GM03348 (cell line): Measurements from ENCODE around the gene CALU.

Experiments used
- DNase-seq: peaks from one replicate; pipeline ENCODE4 v3.0.0; 2012; ENCODE audit warnings: low spot score

The CALU gene

DNA sequence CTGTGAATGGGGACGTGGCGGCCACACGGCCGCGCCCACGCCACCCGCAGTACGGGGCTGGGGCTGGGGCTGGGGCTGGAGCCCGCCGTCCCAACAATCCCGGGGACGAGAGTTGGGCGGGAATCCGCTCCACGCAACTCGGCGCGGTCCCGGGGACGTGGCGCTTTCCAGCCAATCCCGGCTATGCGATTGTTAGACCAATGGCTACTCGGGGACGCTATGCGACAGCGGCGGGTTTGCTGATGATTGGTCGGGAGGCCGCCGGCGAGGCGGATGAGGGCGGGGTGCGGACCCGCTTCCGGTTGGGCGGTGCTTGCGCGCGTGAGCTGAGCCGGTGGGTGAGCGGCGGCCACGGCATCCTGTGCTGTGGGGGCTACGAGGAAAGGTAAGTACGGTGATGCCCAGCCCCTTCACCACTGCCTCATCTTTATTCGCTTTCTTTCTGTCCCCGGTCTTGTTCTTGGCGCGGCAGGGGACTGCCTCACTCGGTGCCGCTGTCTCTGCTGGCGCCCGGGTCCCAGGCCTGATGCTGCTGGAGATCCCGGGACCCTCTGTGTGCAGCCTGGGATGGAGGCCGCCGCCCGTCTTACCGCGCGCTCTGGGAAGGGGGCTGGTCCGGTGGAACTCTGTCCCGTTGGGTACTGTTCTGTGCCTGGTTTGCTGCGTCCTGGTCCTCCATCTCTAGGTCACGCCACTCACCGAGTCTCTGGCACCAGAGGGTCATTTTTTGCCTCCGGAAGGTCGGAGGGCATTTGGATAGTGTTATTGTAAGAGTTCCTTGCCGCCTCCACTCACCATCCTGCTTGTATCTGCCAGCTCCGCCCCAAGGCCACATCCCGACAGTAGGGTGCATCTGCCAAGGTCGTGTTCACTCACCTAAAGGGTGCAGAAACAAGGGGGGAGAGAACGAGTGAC is at the start of gene CALU:
Gene CALU (plus strand): TSS at position 312 of the 915 bp plus-strand sequence. CDS start 9,225 bp downstream, outside the sequence.
- DNase-seq = peak; percentile 99

GRCh38 chr7:128691227-128691626 is 47.9 kb upstream of the CALU start:
- no peak for DNase-seq

- no peak for DNase-seq
Observed at GRCh38 chr7:128692623-128693270, 46.4 kb upstream of the CALU start.

DNA sequence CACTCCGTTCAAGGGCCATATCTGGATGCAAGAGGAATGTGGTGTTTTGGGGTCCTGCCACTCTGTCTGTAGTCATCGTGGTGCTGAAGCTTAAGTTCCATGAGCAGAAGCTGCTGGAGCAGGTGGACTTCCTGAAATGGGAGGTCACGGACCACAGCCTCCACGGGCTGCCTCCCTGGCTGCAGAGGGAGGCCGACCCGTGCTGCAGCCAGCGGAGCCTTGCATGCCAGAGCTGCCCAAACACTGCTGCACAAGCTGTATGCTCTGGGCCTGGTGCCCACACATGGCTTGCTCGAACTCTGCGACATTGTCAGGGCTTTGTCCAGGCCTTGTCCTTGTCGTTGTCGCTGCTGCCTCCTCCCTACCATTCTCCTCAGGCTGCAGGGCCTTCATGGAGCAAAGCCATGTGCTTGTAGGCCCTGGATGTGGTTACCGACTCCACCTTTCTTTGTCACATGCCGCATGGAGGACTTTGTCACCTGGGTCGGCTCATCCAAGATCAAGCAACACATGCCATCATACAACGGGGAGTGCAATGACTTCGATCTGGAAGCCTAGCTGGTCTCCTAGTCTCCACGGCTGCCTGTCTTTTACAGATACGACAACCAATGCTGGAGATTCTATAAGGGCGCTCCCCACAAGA is 45.7 kb upstream of the CALU start:
- no peak for DNase-seq

DNA sequence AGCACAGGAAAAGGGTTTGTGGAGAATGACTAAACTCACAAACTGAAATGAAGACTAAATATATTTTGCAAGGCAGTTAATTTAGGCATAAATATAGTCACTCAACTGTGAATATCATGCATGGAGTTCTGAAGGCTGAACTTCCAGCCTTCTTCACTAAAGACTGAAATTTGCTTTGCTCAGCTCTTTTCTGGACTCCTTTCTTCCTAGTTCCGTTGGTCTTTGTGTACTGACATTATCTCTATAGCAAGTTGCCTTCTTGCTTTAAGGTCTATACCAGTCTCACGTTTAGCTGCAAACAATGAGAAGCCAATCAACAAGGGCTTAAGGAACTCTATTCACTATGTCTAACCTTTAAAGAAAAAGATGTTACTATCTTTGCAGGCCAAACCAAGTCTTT is 44.4 kb upstream of the CALU start:
- DNase-seq = no peak

GRCh38 chr7:128697302-128697905 is 41.8 kb upstream of the CALU start:
- DNase-seq = peak; percentile 85

GRCh38 chr7:128699196-128699712 is 39.9 kb upstream of the CALU start:
- no peak for DNase-seq

- no peak for DNase-seq
Observed at GRCh38 chr7:128699895-128700294, 39.3 kb upstream of the CALU start.

DNA sequence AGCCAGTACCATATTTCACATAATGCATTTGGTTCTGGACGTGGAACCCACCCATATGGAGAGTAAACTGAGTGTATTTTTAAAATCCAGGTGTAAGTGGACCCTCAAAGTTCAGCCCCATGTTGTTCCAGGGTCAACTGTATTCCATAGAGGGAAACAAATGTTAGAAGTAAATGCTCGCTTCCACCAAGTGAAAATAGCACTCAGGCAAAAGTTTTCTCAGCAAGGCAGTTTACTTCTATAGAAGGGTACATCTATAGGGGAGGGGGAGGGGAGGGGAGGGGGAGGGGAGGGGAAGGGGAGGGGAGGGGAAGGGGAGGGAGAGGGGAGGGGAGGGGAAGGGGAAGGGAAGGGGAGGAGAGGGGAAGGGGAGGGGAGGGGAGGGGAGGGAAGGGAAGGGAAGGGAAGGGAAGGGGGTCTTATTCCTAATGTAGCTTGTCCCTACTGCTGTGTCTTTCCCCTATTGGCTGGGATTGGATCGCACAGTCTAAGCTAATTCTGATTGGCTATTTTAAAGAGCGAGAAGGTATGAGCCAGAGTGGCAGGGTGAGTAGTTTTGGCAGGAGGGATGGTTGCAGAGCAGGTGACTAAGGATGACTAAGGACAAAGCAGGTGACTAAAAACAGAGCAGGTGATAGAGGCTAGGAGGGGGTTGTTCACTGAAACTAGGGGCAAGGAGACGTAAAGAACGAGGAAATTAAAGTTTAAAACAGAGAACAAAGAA is 37.9 kb upstream of the CALU start:
- DNase-seq = no peak

DNA sequence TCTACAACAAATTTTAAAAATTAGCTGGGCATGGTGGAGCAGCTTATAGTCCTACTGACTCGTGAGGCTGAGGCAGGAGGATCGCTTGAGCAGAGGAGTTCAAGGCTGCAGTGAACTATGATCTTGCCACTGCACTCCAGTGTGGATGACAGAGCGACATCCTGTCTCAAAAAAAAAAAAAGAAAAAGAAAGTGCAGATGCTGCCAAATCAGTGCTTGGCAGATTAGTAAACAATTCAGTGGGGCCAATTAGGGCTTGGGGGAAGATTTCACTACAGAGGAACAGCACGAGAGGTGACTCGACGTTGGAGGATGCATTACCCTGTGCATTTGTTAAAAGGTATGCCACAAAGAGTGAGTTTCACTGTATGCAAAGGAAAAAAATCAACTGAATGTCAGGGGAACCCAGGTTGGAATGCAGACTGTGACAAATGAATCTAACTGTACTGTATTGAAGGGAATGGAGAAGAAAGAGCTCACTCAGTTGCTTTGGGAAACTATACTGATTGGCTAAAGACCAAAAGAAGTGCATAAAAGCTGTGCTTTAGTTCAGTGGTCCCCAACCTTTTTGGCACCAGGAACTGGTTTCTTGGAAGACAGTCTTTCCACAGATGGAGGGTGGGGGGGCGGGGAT is 35.4 kb upstream of the CALU start:
- DNase-seq = no peak

GRCh38 chr7:128705891-128706333 is 33.2 kb upstream of the CALU start:
- DNase-seq = peak; percentile 31

DNA sequence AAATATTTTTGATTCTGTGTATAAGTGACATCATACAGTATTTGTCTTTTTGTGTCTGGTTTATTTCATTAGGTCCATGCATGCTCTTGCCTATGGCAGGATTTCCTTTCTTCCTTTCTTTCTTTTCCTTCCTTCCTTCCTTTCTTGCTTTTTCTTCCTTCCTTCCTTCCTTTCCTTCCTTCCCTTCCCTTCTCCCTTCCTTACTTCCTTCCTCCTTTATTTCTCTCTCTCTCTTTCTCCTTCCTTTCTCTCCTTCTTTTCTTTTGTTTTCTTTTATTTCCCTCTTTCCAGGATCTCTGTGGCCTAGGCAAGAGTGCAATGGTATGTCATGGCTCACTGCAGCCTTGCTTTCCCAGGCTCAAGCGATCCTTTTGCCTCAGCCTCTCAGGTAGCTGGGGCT is 31.4 kb upstream of the CALU start:
- DNase-seq = no peak

DNA sequence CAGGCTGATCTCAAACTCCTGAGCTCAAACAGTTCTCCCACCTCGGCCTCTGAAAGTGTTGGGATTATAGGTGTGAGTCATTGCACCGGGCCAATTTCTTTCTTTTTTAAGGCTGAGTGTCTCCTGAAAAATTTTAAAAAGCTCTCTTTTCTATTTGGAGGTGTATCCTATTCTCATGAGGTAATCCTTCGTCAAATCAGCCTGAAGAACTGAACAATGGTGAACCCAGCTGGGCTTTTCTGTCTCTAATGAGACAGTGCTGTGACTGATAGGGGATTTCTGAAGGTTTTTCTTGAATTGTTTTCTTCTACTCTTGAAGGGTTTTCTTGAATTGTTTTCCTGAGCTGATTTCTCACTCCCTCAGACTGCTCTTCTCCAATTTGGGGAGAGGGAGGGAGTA is 30.9 kb upstream of the CALU start:
- no peak for DNase-seq

GRCh38 chr7:128708824-128709223 is 30.3 kb upstream of the CALU start:
- no peak for DNase-seq

GRCh38 chr7:128710481-128710880 is 28.7 kb upstream of the CALU start:
- no peak for DNase-seq

- DNase-seq = no peak
Observed at GRCh38 chr7:128713794-128714193, 25.4 kb upstream of the CALU start.

DNA sequence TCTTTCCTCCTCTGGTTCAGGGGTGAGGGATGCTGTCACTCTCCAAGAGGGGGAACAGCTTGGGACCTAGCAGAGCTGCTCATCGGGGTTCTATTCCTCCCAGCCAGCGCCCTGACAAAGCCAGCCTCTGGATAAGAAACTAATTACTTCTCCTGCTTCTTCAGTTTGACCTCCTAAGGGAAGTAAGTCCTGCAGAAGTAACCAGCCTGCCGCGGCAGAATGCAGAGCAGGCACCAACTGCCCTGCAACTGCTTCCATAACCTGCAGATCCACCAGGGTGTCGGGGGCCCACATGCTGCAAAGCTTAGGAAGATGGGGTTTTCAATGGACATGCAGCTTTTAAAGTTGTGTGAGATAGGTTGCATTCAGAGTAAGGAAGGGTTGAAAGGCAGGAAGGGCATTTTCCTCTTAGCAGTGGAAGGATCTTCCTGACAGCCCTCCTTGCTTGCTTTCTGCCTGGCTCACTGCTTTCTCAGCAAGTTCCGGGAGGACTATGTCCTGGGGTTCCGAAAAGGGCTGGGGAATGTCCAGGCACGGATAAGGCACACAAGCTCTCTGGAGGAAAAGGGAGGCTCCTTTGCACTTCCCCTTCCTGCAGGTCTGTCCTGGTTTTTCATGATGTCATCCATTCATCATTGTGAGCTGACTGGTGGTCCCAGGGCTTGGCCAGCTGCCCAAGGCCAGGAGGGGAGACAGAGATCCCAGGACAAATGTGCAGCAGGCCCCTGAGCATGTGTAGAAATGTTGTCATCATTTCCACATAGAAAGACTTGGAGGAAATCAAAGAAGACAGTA is 24.3 kb upstream of the CALU start:
- DNase-seq = no peak

DNA sequence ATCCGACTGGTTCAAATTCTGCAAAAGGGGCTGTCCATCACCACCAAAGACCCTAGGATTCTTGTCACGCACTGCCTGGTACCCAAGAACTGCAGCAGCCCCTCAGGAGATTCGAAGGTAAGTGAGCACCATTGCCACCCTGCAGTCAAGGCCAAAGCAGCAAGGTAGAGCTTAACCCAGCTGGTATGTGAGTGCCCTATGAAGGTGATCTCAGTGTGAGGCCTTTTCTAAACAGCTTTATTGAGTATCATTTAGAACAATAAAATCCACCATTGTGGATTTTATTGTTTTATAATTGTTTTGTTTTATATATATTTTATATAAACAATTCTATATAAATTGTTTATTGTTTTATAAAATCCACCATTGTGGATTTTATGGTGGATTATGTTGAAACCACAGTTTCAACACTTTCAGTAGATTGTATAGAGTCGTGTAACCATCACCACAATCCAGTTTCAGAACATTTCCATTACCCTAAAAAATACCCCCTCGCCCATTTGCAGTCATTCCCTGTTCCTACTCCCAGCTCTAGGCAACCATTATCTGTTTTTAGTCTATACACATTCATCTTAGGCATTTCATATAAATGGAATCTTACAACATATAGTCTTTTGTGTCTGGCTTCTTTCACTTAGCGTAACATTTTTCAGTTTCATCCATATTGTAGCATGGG is 20.1 kb upstream of the CALU start:
- DNase-seq = no peak

GRCh38 chr7:128721376-128721775 is 17.8 kb upstream of the CALU start:
- no peak for DNase-seq

DNA sequence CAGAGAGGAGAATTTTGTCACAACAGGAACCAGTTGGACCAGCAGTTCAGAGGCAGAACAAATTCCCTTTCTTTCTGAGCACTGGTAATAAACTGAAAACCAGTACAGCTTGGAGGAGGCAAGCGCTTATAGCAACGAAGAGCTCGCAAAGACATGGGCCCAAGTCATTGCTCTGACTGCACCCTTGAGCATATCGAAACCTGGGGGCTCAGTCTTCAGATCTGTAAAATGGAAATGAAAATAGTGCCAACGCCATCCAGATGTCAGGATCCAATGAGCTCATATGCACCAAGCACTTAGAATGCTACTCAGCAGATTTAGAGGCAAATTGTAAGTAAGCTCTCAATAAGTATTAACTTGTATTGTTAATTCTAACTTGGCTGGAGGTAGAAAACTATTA is 14.4 kb upstream of the CALU start:
- DNase-seq = no peak
